ENCODE measurements around the gene CNTNAP5.
"Not testable (repeated sequence)": the region's sequence is repeated elsewhere in the genome, so short reads cannot be mapped to it uniquely, and the experiment has no call there.

Gene CNTNAP5

GRCh38 chr2:124343827-124344498 lies 318.9 kb downstream of the CNTNAP5 start:
- H3K4me3 ChIP-seq (replicated peaks; ENCODE audit: low read depth, low read length) = no peak overlapping the region
- DNase-seq (ENCODE audit: extremely low read depth, low read depth) = no peak
- TF ChIP-seq CTCF (IDR thresholded peaks at IDR 0.05; ENCODE audit: low read depth, low read length, missing control alignments) = no peak

- TF ChIP-seq CTCF (IDR thresholded peaks at IDR 0.05; ENCODE audit: low read depth, low read length, missing control alignments) = no peak
- no peak overlapping the region for H3K4me3 ChIP-seq (replicated peaks; ENCODE audit: low read depth, low read length)
- no peak for DNase-seq (ENCODE audit: extremely low read depth, low read depth)
These were observed 322.1 kb downstream of the CNTNAP5 start for GRCh38 chr2:124347209-124347608.

- no peak for TF ChIP-seq CTCF (IDR thresholded peaks at IDR 0.05; ENCODE audit: low read depth, low read length, missing control alignments)
- DNase-seq (ENCODE audit: extremely low read depth, low read depth) = no peak
- no peak overlapping the region for H3K4me3 ChIP-seq (replicated peaks; ENCODE audit: low read depth, low read length)
These were observed 328.6 kb downstream of the CNTNAP5 start for GRCh38 chr2:124353656-124354055.

- TF ChIP-seq CTCF (IDR thresholded peaks at IDR 0.05; ENCODE audit: low read depth, low read length, missing control alignments) = no peak
- no peak overlapping the region for H3K4me3 ChIP-seq (replicated peaks; ENCODE audit: low read depth, low read length)
- no peak for DNase-seq (ENCODE audit: extremely low read depth, low read depth)
These were observed 329.4 kb downstream of the CNTNAP5 start for GRCh38 chr2:124354466-124354865.

GRCh38 chr2:124361966-124362365 lies 336.9 kb downstream of the CNTNAP5 start:
- DNase-seq (ENCODE audit: extremely low read depth, low read depth); H3K4me3 ChIP-seq (replicated peaks; ENCODE audit: low read depth, low read length): not testable (repeated sequence)

GRCh38 chr2:124369181-124369580 lies 344.1 kb downstream of the CNTNAP5 start:
- TF ChIP-seq CTCF (IDR thresholded peaks at IDR 0.05; ENCODE audit: low read depth, low read length, missing control alignments) = no peak
- no peak overlapping the region for H3K4me3 ChIP-seq (replicated peaks; ENCODE audit: low read depth, low read length)
- DNase-seq (ENCODE audit: extremely low read depth, low read depth) = no peak

GRCh38 chr2:124380221-124380749 lies 355.2 kb downstream of the CNTNAP5 start:
- TF ChIP-seq CTCF (IDR thresholded peaks at IDR 0.05; ENCODE audit: low read depth, low read length, missing control alignments) = no peak
- DNase-seq (ENCODE audit: extremely low read depth, low read depth) = no peak
- H3K4me3 ChIP-seq (replicated peaks; ENCODE audit: low read depth, low read length) = no peak overlapping the region

Data from HFF-Myc (cell line).